ENCODE measurements around the gene SLC26A8.
"Not testable (repeated sequence)": the region's sequence is repeated elsewhere in the genome, so short reads cannot be mapped to it uniquely, and the experiment has no call there.

The SLC26A8 gene

GRCh38 chr6:36000451-36000850 is 24.0 kb downstream of the SLC26A8 start:
- no peak for DNase-seq

- no peak for DNase-seq
Observed at GRCh38 chr6:35993150-35993549, 31.3 kb downstream of the SLC26A8 start.

GRCh38 chr6:35988047-35988446 is 36.4 kb downstream of the SLC26A8 start:
- DNase-seq: not testable (repeated sequence)

GRCh38 chr6:35984701-35985100 is 39.7 kb downstream of the SLC26A8 start:
- DNase-seq: no peak

- DNase-seq: no peak
Observed at GRCh38 chr6:35980991-35981645, 43.3 kb downstream of the SLC26A8 start.

- DNase-seq: not testable (repeated sequence)
Observed at GRCh38 chr6:35980126-35980525, 44.3 kb downstream of the SLC26A8 start.

- no peak for DNase-seq
Observed at GRCh38 chr6:35977308-35977707, 47.1 kb downstream of the SLC26A8 start.

- DNase-seq: peak; percentile 38 to 63
Observed at GRCh38 chr6:35973670-35974222, 50.7 kb downstream of the SLC26A8 start.

GRCh38 chr6:35972471-35973367 is 51.7 kb downstream of the SLC26A8 start:
- no peak for DNase-seq

GRCh38 chr6:35970181-35970580 is 54.3 kb downstream of the SLC26A8 start:
- DNase-seq: no peak

- no peak for DNase-seq
Observed at GRCh38 chr6:35969646-35970045, 54.8 kb downstream of the SLC26A8 start.

- DNase-seq: no peak
Observed at GRCh38 chr6:35968821-35969220, 55.6 kb downstream of the SLC26A8 start.

- DNase-seq: no peak
Observed at GRCh38 chr6:35967076-35967774, 57.2 kb downstream of the SLC26A8 start.

GRCh38 chr6:35962779-35963560 is 61.5 kb downstream of the SLC26A8 start:
- no peak for DNase-seq

GRCh38 chr6:35960187-35960586 is 64.3 kb downstream of the SLC26A8 start:
- DNase-seq: no peak

- peak; percentile 26 to 28 for DNase-seq
Observed at GRCh38 chr6:35955970-35956369, 68.5 kb downstream of the SLC26A8 start.

- DNase-seq: no peak
Observed at GRCh38 chr6:35955521-35955920, 68.9 kb downstream of the SLC26A8 start.

GRCh38 chr6:35955071-35955470 is 69.4 kb downstream of the SLC26A8 start:
- DNase-seq: no peak

GRCh38 chr6:35954333-35954732 is 70.1 kb downstream of the SLC26A8 start:
- no peak for DNase-seq

GRCh38 chr6:35948725-35949124 is 75.7 kb downstream of the SLC26A8 start:
- no peak for DNase-seq

- DNase-seq: no peak
Observed at GRCh38 chr6:35945650-35946025, 78.8 kb downstream of the SLC26A8 start.

- DNase-seq: no peak
Observed at GRCh38 chr6:35943390-35943789, 81.1 kb downstream of the SLC26A8 start.
